Keratinocyte (primary cell): Measurements from ENCODE around the gene MRPS27. TPM values are rescaled to one million over a fixed set of nuclear protein-coding genes. Genes with fewer than 3 reads are reported as not detected.

Experiments used
- DNase-seq: peaks from one replicate; pipeline ENCODE4 v3.0.0-alpha.2; 2011; ENCODE audit warnings: low read depth, missing footprints, low spot score
- FAIRE-seq: peaks from 2 replicates; lab custom pipeline; 2011; peaks lifted over from hg19 to GRCh38; lab: Jason Lieb, UNC
- H2AFZ ChIP-seq: 2 replicates; pipeline ENCODE4 v1.6.0; 2012; ENCODE audit warnings: low read length, control low read depth, inconsistent platforms; ENCODE audit not compliant: control insufficient read depth
- H3K27ac ChIP-seq: 2 replicates; pipeline ENCODE4 v1.5.1; 2011; ENCODE audit warnings: low read length; ENCODE audit not compliant: control insufficient read depth, insufficient read depth
- H3K27me3 ChIP-seq: 3 replicates; pipeline ENCODE4 v1.6.0; 2011; ENCODE audit warnings: low read length; ENCODE audit not compliant: control insufficient read depth, insufficient read depth; ENCODE audit errors: extremely low read depth
- H3K36me3 ChIP-seq, 2 experiments: 2 replicates in 1 of 2; 3 replicates in 1 of 2; pipeline ENCODE4 v1.5.1; 2011; ENCODE audit warnings: low read length in 2 of 2, mild to moderate bottlenecking in 1 of 2; ENCODE audit not compliant: control insufficient read depth in 2 of 2, insufficient read depth in 2 of 2; ENCODE audit errors: extremely low read depth in 1 of 2
- H3K4me1 ChIP-seq: 3 replicates; pipeline ENCODE4 v1.5.1; 2011; ENCODE audit warnings: low read length; ENCODE audit not compliant: control insufficient read depth, insufficient read depth; ENCODE audit errors: extremely low read depth
- H3K4me2 ChIP-seq: 3 replicates; pipeline ENCODE4 v1.6.0; 2011; ENCODE audit warnings: low read depth, low read length; ENCODE audit not compliant: control insufficient read depth, insufficient read depth; ENCODE audit errors: extremely low read depth
- H3K4me3 ChIP-seq, 3 experiments: fragments of 200-600 bp in 1 of 3; sonication (generic) in 1 of 3; 2 replicates in 2 of 3; 3 replicates in 1 of 3; pipeline ENCODE4 v1.5.1; 2011 to 2016; ENCODE audit warnings: low read length in 3 of 3, mild to moderate bottlenecking in 3 of 3, control low read depth in 2 of 3, inconsistent platforms in 1 of 3, low read depth in 1 of 3, mixed read lengths in 1 of 3, mixed run types in 1 of 3, moderate library complexity in 1 of 3; ENCODE audit not compliant: control insufficient read depth in 2 of 3, insufficient read depth in 2 of 3; ENCODE audit errors: extremely low read depth in 1 of 3
- H3K79me2 ChIP-seq: 2 replicates; pipeline ENCODE4 v1.6.0; 2012; ENCODE audit warnings: low read length; ENCODE audit not compliant: control insufficient read depth, insufficient read depth
- H3K9ac ChIP-seq: 3 replicates; pipeline ENCODE4 v1.6.0; 2011; ENCODE audit warnings: low read length; ENCODE audit not compliant: control insufficient read depth, insufficient read depth; ENCODE audit errors: extremely low read depth
- H3K9me1 ChIP-seq: 3 replicates; pipeline ENCODE4 v1.6.0; 2011; ENCODE audit warnings: low read length; ENCODE audit not compliant: control insufficient read depth, insufficient read depth; ENCODE audit errors: extremely low read depth
- H3K9me3 ChIP-seq: 2 replicates; pipeline ENCODE4 v1.5.1; 2012; ENCODE audit warnings: low read depth, low read length; ENCODE audit not compliant: control insufficient read depth
- H4K20me1 ChIP-seq: 3 replicates; pipeline ENCODE4 v1.6.0; 2011; ENCODE audit warnings: low read length; ENCODE audit not compliant: control insufficient read depth, insufficient read depth; ENCODE audit errors: extremely low read depth
- CTCF ChIP-seq, 3 experiments: IDR thresholded peaks in 1 of 3; conservative IDR thresholded peaks in 1 of 3; optimal IDR thresholded peaks in 1 of 3; 2 replicates in 2 of 3; 3 replicates in 1 of 3; pipeline versions ENCODE3 to v1.5.1; 2011; ENCODE audit warnings: low read length in 3 of 3, mild to moderate bottlenecking in 3 of 3, moderate library complexity in 2 of 3, control low read depth in 1 of 3, inconsistent platforms in 1 of 3; ENCODE audit not compliant: insufficient read depth in 2 of 3; ENCODE audit errors: extremely low read depth in 1 of 3
- EZH2 ChIP-seq: IDR thresholded peaks from one replicate; pipeline ENCODE4 v1.6.1; 2012; ENCODE audit warnings: inconsistent platforms, mild to moderate bottlenecking, low read length, moderate library complexity
- dilution Hi-C: fragments of 300-500 bp; cut with MboI; formaldehyde crosslinking; loops from one replicate; pipeline ENCODE4 v1.7.0; 2020; ENCODE audit warnings: low sequenced_read_pairs; ENCODE audit not compliant: extremely low pct_ligation_motif_present
- polyA plus RNA-seq, 5 experiments: library from polyadenylated mRNA; depleted of rRNA in 3 of 5; stranded (reverse) in 3 of 5; stranded (forward) in 1 of 5; unstranded in 1 of 5; fragments of >200 nt; gene quantifications; 1 replicate in 1 of 5; 2 replicates in 3 of 5; 3 replicates in 1 of 5; pipeline versions ENCODE4 v1.2.1 to v1.2.3, GENCODE V29; 2011 to 2012; ENCODE audit warnings: missing spikeins in 2 of 5, low read depth in 1 of 5, low replicate concordance in 1 of 5

Gene MRPS27
- polyA plus RNA-seq, 1 donor (not counting 4 experiments of a cell fraction or from before 2014, with no cell fraction given): 98.7 TPM

GRCh38 chr5:72208324-72208926 lies 111.6 kb downstream of the MRPS27 start:
- H3K27ac ChIP-seq: no peak overlapping the region

DNA sequence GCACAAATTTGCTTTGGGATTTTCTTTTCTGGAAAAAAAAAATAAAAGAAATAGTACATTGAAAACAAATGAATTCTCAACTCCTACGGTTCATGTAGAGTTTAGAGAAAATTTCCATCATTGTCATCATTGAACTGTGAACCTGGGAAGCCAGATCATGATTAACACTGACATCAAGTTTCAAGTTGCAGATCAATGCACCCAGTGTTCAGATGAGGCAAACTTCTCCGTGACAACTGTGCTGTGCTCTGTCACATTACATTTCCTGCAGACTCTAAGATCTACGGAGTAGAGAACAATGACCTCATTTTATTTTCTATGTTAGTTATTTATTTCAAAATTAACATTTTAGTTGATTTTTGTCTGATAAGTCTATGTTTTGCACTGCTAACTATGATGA lies 113.0 kb downstream of the MRPS27 start:
- Histone ChIP-seq H3K27ac (no peak overlapping the region), H3K9me3 (no peaks in the 10 kb centered on the region), H3K9ac (no peak overlapping the region), H3K79me2 (no peaks in the 10 kb centered on the region), H3K4me2 (no peak overlapping the region), H3K9me1 (peaks cover 4% of the 10 kb centered on the region), H4K20me1 (no peaks in the 10 kb centered on the region), H3K36me3 (peaks cover 0 to 5% of the 10 kb centered on the region in 2 experiments), H3K4me3 (no peak overlapping the region), H3K4me1 (peaks cover 28% of the 10 kb centered on the region), H2AFZ (no peak overlapping the region), H3K27me3 (no peaks in the 10 kb centered on the region)
- DNase-seq (no peak), FAIRE-seq (no peak)
- dilution Hi-C loops: no loop called here
- TF ChIP-seq EZH2: no peak
- no peak for TF ChIP-seq CTCF (optimal IDR thresholded peaks at IDR 0.05 in 1 of 3, IDR thresholded peaks at IDR 0.05 in 1 of 3, conservative IDR thresholded peaks at IDR 0.05 in 1 of 3; ENCODE audit: extremely low read depth in 1 of 3, insufficient read depth in 2 of 3, low read length in 3 of 3)

More at GRCh38 chr5:72208324-72208926, 111.6 kb downstream of the MRPS27 start:
- TF ChIP-seq EZH2 (no peak), CTCF (optimal IDR thresholded peaks at IDR 0.05 in 1 of 3, IDR thresholded peaks at IDR 0.05 in 1 of 3, conservative IDR thresholded peaks at IDR 0.05 in 1 of 3; ENCODE audit: extremely low read depth in 1 of 3, insufficient read depth in 2 of 3, low read length in 3 of 3) (no peak)
- no peak overlapping the region for H3K4me3 ChIP-seq
- no peak overlapping the region for H3K4me2 ChIP-seq
- H3K9me1 ChIP-seq: peaks cover 4% of the 10 kb centered on the region
- H3K79me2 ChIP-seq: no peaks in the 10 kb centered on the region
- no peaks in the 10 kb centered on the region for H3K9me3 ChIP-seq
- no peak overlapping the region for H3K9ac ChIP-seq
- H3K4me1 ChIP-seq: peaks cover 31% of the 10 kb centered on the region
- peaks cover 0 to 5% of the 10 kb centered on the region in 2 experiments for H3K36me3 ChIP-seq
- FAIRE-seq (no peak), DNase-seq (no peak)
- dilution Hi-C loops: no loop called here
- H2AFZ ChIP-seq: no peak overlapping the region
- H3K27me3 ChIP-seq: no peaks in the 10 kb centered on the region
- no peaks in the 10 kb centered on the region for H4K20me1 ChIP-seq
